ENCODE measurements around the gene TMEM196. TPM values are rescaled to one million over a fixed set of nuclear protein-coding genes. Genes with fewer than 3 reads are reported as not detected.

TMEM196 gene
- total and polyA plus RNA-seq, 5 donors from 2014 or later = not detected

DNA sequence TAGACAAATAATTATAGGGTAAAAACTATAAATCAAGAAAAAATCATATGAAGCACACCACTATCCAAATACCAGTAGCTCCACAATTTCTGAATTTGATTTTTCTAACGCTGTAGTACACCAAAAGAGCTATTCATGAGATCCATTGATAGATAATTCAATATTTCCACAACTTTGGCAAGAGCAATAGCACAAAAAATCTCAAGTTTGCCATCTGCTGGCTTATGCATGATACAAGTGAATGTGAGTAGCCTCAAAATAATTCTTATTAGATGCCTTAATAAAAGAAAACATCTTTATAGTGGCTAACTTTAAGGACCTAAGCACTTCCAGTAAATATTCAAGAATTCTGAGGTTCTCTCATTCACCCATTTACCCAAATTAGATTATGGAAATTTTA is 2.2 kb upstream of the TMEM196 start:
- peaks cover 15% of the 10 kb centered on the region for H3K27me3 ChIP-seq (ENCODE audit: control insufficient read depth, insufficient read depth, low read length)
- H3K27ac ChIP-seq (ENCODE audit: insufficient read depth, low read length, poor library complexity, severe bottlenecking) = no peak overlapping the region
- H3K4me3 Mint-ChIP-seq = no peak overlapping the region
- no peaks in the 10 kb centered on the region for H3K36me3 Mint-ChIP-seq
- H3K36me3 ChIP-seq (ENCODE audit: control insufficient read depth, insufficient read depth, low read length) = no peaks in the 10 kb centered on the region
- peaks cover 27% of the 10 kb centered on the region for H3K27me3 Mint-ChIP-seq
- no peak overlapping the region for H3K27ac Mint-ChIP-seq
- peaks cover 6% of the 10 kb centered on the region for H3K4me1 ChIP-seq (ENCODE audit: control insufficient read depth, insufficient read depth, low read length, poor library complexity, severe bottlenecking)
- H3K9me3 ChIP-seq (ENCODE audit: control insufficient read depth in 2 of 2, low read length in 2 of 2) = no peaks in the 10 kb centered on the region
- DNase-seq (no peak), ATAC-seq (ENCODE audit: low read depth in 2 of 2) (no peak)
- H3K9me3 Mint-ChIP-seq = no peaks in the 10 kb centered on the region
- H3K4me3 ChIP-seq (ENCODE audit: low read depth, low read length) = no peak overlapping the region
- H3K4me1 Mint-ChIP-seq = peaks cover 0 to 12% (median 8%) of the 10 kb centered on the region in 4 donors

DNA sequence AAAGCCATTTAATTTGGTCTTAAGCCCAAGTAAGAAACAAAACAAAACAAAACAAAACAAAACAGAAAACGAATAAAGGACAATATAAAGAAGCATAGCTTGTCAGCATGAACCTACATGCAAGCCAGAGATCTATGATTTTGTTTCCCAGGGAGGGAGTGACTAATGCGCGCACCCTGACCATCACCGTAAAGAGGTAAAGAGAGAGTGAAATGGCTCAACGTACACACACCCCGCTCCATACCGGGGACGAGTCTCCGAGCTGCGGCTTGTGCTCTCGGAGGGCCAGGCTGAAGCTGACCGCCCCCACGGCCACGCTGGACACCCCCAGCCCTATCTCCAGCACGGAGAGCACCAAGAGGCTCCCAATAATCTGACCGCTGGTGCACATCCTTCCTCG is 1.1 kb downstream of the TMEM196 start:
- peaks cover 15% of the 10 kb centered on the region for H3K27me3 ChIP-seq (ENCODE audit: control insufficient read depth, insufficient read depth, low read length)
- H3K27ac Mint-ChIP-seq = no peak overlapping the region
- H3K9me3 Mint-ChIP-seq = no peaks in the 10 kb centered on the region
- H3K27ac ChIP-seq (ENCODE audit: insufficient read depth, low read length, poor library complexity, severe bottlenecking) = no peak overlapping the region
- H3K4me3 ChIP-seq (ENCODE audit: low read depth, low read length) = no peak overlapping the region
- H3K9me3 ChIP-seq (ENCODE audit: control insufficient read depth in 2 of 2, low read length in 2 of 2) = no peaks in the 10 kb centered on the region
- peaks cover 6% of the 10 kb centered on the region for H3K4me1 ChIP-seq (ENCODE audit: control insufficient read depth, insufficient read depth, low read length, poor library complexity, severe bottlenecking)
- peaks cover 37% of the 10 kb centered on the region for H3K27me3 Mint-ChIP-seq
- H3K36me3 ChIP-seq (ENCODE audit: control insufficient read depth, insufficient read depth, low read length) = no peaks in the 10 kb centered on the region
- no peaks in the 10 kb centered on the region for H3K36me3 Mint-ChIP-seq
- DNase-seq (no peak), ATAC-seq (ENCODE audit: low read depth in 2 of 2) (no peak)
- H3K4me3 Mint-ChIP-seq = peak overlapping the region in 1 of 4 donors; percentile 38
- peaks cover 0 to 12% (median 9%) of the 10 kb centered on the region in 4 donors for H3K4me1 Mint-ChIP-seq

DNA sequence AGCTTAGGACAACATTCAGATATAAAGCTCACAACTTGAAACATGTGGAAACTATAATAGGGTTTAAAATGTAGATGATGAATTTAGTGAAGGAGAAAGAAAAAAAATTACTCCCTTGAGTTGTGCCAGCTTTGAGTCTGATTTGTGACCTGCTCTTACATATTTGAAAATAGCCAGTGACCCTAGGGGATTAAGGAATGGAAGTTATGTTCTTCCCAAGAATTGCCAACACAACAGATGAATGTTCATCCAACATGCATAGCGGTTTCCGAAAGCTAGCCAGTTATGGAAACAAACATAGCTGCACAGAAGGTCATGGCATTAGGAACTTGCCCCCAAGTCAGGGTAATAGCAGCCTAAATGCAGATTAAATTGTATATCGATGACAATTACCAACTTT is 10.8 kb downstream of the TMEM196 start:
- ATAC-seq (ENCODE audit: low read depth in 2 of 2) = no peak
- no peak overlapping the region for H3K4me3 Mint-ChIP-seq
- no peak for DNase-seq
- no peaks in the 10 kb centered on the region for H3K9me3 Mint-ChIP-seq
- no peak overlapping the region for H3K4me3 ChIP-seq (ENCODE audit: low read depth, low read length)
- no peaks in the 10 kb centered on the region for H3K4me1 ChIP-seq (ENCODE audit: control insufficient read depth, insufficient read depth, low read length, poor library complexity, severe bottlenecking)
- H3K27me3 ChIP-seq (ENCODE audit: control insufficient read depth, insufficient read depth, low read length) = no peaks in the 10 kb centered on the region
- H3K27me3 Mint-ChIP-seq = no peaks in the 10 kb centered on the region
- no peaks in the 10 kb centered on the region for H3K36me3 Mint-ChIP-seq
- H3K36me3 ChIP-seq (ENCODE audit: control insufficient read depth, insufficient read depth, low read length) = no peaks in the 10 kb centered on the region
- no peak overlapping the region for H3K27ac ChIP-seq (ENCODE audit: insufficient read depth, low read length, poor library complexity, severe bottlenecking)
- no peak overlapping the region for H3K27ac Mint-ChIP-seq
- H3K9me3 ChIP-seq (ENCODE audit: control insufficient read depth in 2 of 2, low read length in 2 of 2) = no peaks in the 10 kb centered on the region
- no peaks in the 10 kb centered on the region for H3K4me1 Mint-ChIP-seq

DNA sequence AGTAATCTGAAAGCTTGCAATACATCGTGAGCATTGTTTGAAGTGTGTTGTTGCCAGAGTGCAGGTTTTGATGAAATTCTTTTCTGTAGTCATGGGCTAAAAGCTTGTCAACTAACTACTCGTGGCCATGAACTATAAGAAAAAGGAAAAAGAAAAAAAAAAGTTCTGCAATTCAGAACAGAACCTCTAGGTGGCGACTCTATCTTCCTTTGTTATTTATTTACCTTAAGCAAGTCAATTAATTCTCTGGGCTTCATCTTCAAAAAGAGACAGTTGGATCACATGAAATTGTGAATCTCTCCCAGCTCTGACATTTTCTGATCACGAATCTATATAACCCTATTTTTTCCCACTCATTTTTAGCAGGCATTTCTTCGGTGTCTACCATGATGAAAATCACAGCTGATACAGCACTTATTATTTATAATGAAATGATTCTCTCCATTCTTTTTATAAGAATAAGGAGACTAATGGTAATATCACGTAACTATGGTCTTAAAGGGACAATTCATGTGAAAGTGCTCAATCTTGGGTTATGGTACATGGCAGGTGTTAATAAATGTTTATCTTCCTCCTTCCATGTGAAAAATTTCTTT is 18.8 kb downstream of the TMEM196 start:
- Mint-ChIP-seq H3K4me3 (no peak overlapping the region), H3K27me3 (peaks cover 6% of the 10 kb centered on the region), H3K27ac (no peak overlapping the region), H3K4me1 (peaks cover 0 to 7% (median 0%) of the 10 kb centered on the region in 4 donors), H3K9me3 (no peaks in the 10 kb centered on the region), H3K36me3 (no peaks in the 10 kb centered on the region)
- Histone ChIP-seq H3K27me3 (ENCODE audit: control insufficient read depth, insufficient read depth, low read length) (no peaks in the 10 kb centered on the region), H3K4me3 (ENCODE audit: low read depth, low read length) (no peak overlapping the region), H3K4me1 (ENCODE audit: control insufficient read depth, insufficient read depth, low read length, poor library complexity, severe bottlenecking) (no peaks in the 10 kb centered on the region), H3K36me3 (ENCODE audit: control insufficient read depth, insufficient read depth, low read length) (no peaks in the 10 kb centered on the region), H3K27ac (ENCODE audit: insufficient read depth, low read length, poor library complexity, severe bottlenecking) (no peak overlapping the region), H3K9me3 (ENCODE audit: control insufficient read depth in 2 of 2, low read length in 2 of 2) (no peaks in the 10 kb centered on the region)
- peak in 2 of 3 donors; percentile 20 to 50 for DNase-seq
- ATAC-seq (ENCODE audit: low read depth in 2 of 2) = no peak

- no peak for DNase-seq
- ATAC-seq (ENCODE audit: low read depth in 2 of 2) = no peak
- Mint-ChIP-seq H3K27ac (no peak overlapping the region), H3K4me1 (peaks cover 0 to 7% (median 0%) of the 10 kb centered on the region in 4 donors), H3K36me3 (no peaks in the 10 kb centered on the region), H3K4me3 (no peak overlapping the region), H3K27me3 (peaks cover 6% of the 10 kb centered on the region), H3K9me3 (no peaks in the 10 kb centered on the region)
- H3K27ac ChIP-seq (ENCODE audit: insufficient read depth, low read length, poor library complexity, severe bottlenecking) = no peak overlapping the region
- no peaks in the 10 kb centered on the region for H3K27me3 ChIP-seq (ENCODE audit: control insufficient read depth, insufficient read depth, low read length)
- no peaks in the 10 kb centered on the region for H3K36me3 ChIP-seq (ENCODE audit: control insufficient read depth, insufficient read depth, low read length)
- H3K4me1 ChIP-seq (ENCODE audit: control insufficient read depth, insufficient read depth, low read length, poor library complexity, severe bottlenecking) = no peaks in the 10 kb centered on the region
- H3K4me3 ChIP-seq (ENCODE audit: low read depth, low read length) = no peak overlapping the region
- no peaks in the 10 kb centered on the region for H3K9me3 ChIP-seq (ENCODE audit: control insufficient read depth in 2 of 2, low read length in 2 of 2)
Measured at GRCh38 chr7:19752020-19752419, 21.4 kb downstream of the TMEM196 start.

GRCh38 chr7:19749658-19750057 is 23.8 kb downstream of the TMEM196 start:
- H3K27ac ChIP-seq (ENCODE audit: insufficient read depth, low read length, poor library complexity, severe bottlenecking) = no peak overlapping the region
- H3K36me3 ChIP-seq (ENCODE audit: control insufficient read depth, insufficient read depth, low read length) = no peaks in the 10 kb centered on the region
- no peak for DNase-seq
- no peak overlapping the region for H3K4me3 ChIP-seq (ENCODE audit: low read depth, low read length)
- ATAC-seq (ENCODE audit: low read depth in 2 of 2) = no peak
- H3K27me3 ChIP-seq (ENCODE audit: control insufficient read depth, insufficient read depth, low read length) = no peaks in the 10 kb centered on the region
- H3K4me1 Mint-ChIP-seq = peaks cover 0 to 7% (median 0%) of the 10 kb centered on the region in 4 donors
- no peak overlapping the region for H3K27ac Mint-ChIP-seq
- no peaks in the 10 kb centered on the region for H3K4me1 ChIP-seq (ENCODE audit: control insufficient read depth, insufficient read depth, low read length, poor library complexity, severe bottlenecking)
- no peaks in the 10 kb centered on the region for H3K36me3 Mint-ChIP-seq
- peaks cover 6% of the 10 kb centered on the region for H3K27me3 Mint-ChIP-seq
- no peaks in the 10 kb centered on the region for H3K9me3 ChIP-seq (ENCODE audit: control insufficient read depth in 2 of 2, low read length in 2 of 2)
- H3K4me3 Mint-ChIP-seq = no peak overlapping the region
- H3K9me3 Mint-ChIP-seq = no peaks in the 10 kb centered on the region

GRCh38 chr7:19747740-19748339 is 25.6 kb downstream of the TMEM196 start:
- Histone ChIP-seq H3K27me3 (ENCODE audit: control insufficient read depth, insufficient read depth, low read length) (no peaks in the 10 kb centered on the region), H3K4me1 (ENCODE audit: control insufficient read depth, insufficient read depth, low read length, poor library complexity, severe bottlenecking) (no peaks in the 10 kb centered on the region), H3K4me3 (ENCODE audit: low read depth, low read length) (no peak overlapping the region), H3K9me3 (ENCODE audit: control insufficient read depth in 2 of 2, low read length in 2 of 2) (no peaks in the 10 kb centered on the region), H3K27ac (ENCODE audit: insufficient read depth, low read length, poor library complexity, severe bottlenecking) (no peak overlapping the region), H3K36me3 (ENCODE audit: control insufficient read depth, insufficient read depth, low read length) (no peaks in the 10 kb centered on the region)
- Mint-ChIP-seq H3K4me3 (no peak overlapping the region), H3K27ac (no peak overlapping the region), H3K27me3 (peaks cover 1% of the 10 kb centered on the region), H3K36me3 (no peaks in the 10 kb centered on the region), H3K4me1 (no peaks in the 10 kb centered on the region), H3K9me3 (no peaks in the 10 kb centered on the region)
- DNase-seq (peak in 1 of 3 donors; percentile 20), ATAC-seq (ENCODE audit: low read depth in 2 of 2) (no peak)

- no peak overlapping the region for H3K27ac ChIP-seq (ENCODE audit: insufficient read depth, low read length, poor library complexity, severe bottlenecking)
- Mint-ChIP-seq H3K9me3 (no peaks in the 10 kb centered on the region), H3K36me3 (no peaks in the 10 kb centered on the region), H3K27ac (no peak overlapping the region), H3K4me1 (no peaks in the 10 kb centered on the region), H3K4me3 (no peak overlapping the region), H3K27me3 (no peaks in the 10 kb centered on the region)
- H3K36me3 ChIP-seq (ENCODE audit: control insufficient read depth, insufficient read depth, low read length) = no peaks in the 10 kb centered on the region
- H3K4me1 ChIP-seq (ENCODE audit: control insufficient read depth, insufficient read depth, low read length, poor library complexity, severe bottlenecking) = no peaks in the 10 kb centered on the region
- no peak overlapping the region for H3K4me3 ChIP-seq (ENCODE audit: low read depth, low read length)
- no peak for ATAC-seq (ENCODE audit: low read depth in 2 of 2)
- no peaks in the 10 kb centered on the region for H3K9me3 ChIP-seq (ENCODE audit: control insufficient read depth in 2 of 2, low read length in 2 of 2)
- H3K27me3 ChIP-seq (ENCODE audit: control insufficient read depth, insufficient read depth, low read length) = no peaks in the 10 kb centered on the region
- DNase-seq = no peak
Measured at GRCh38 chr7:19744075-19744474, 29.3 kb downstream of the TMEM196 start.

Data from CD4-positive, CD25-positive, alpha-beta regulatory T cell (primary cell).